ENCODE data around the gene DDX25. TPM values are rescaled to one million over a fixed set of nuclear protein-coding genes. Genes with fewer than 3 reads are reported as not detected.

DDX25 gene
- total and polyA plus RNA-seq, 10 of the 15 experiments (the other 5 are each of a cell fraction or from before 2014, with no cell fraction given): 0.05 TPM; not detected in 9

- no peak overlapping the region for H2AFZ ChIP-seq (ENCODE audit: control insufficient read depth, low read depth, low read length)
- intact Hi-C loops (cut with micrococcal nuclease; ENCODE audit: unreplicated experiment) (no loop called here), in situ Hi-C loops (cut with MboI) (loop anchor here (25.0 kb wide), 1 partner anchor 928 kb away; the partner anchor contains the start of gene CCDC15)
- SMC1A ChIA-PET (ENCODE audit: uncharacterized antibody, unreplicated experiment): interaction anchor here (0.7 to 1.1 kb wide), 3 partner anchors 8 to 167 kb away, joined by 3 to 4 read pairs (median 3); no protein-coding TSS in a partner anchor
- H3K36me3 ChIP-seq (ENCODE audit: control insufficient read depth in 2 of 2, insufficient read depth in 2 of 2, low read length in 1 of 2): peaks cover 0 to 13% of the 10 kb centered on the region in 2 experiments; a peak in 1 of 4 replicates
- H3K4me3 ChIP-seq: no peak overlapping the region
- no peak for DNase-seq (ENCODE audit: low read depth, low spot score)
- BruUV-seq (replicated peaks): TSS peak; percentile 37
- peak overlapping the region; percentile 47; the same call in 1 of the 2 replicates for H3K4me2 ChIP-seq (ENCODE audit: control insufficient read depth, insufficient read depth)
- RAD21 ChIA-PET (ENCODE audit: unreplicated experiment): interaction anchor here (0.8 kb wide), 1 partner anchor 265 kb away, joined by 3 read pairs; the partner anchor contains the start of gene CHEK1
- CTCF ChIA-PET: interaction anchor here (1.1 to 1.5 kb wide), 2 partner anchors 8 to 20 kb away, joined by 6 read pairs; no protein-coding TSS in a partner anchor
- H4K20me1 ChIP-seq (ENCODE audit: control insufficient read depth, insufficient read depth): no peaks in the 10 kb centered on the region
- peaks cover 29% of the 10 kb centered on the region for H3K79me2 ChIP-seq (ENCODE audit: control insufficient read depth, insufficient read depth, low read length)
- H3K9ac ChIP-seq (ENCODE audit: control insufficient read depth, insufficient read depth, low read length): no peak overlapping the region
- ATAC-seq: no peak
- H3K4me1 ChIP-seq (ENCODE audit: control insufficient read depth, insufficient read depth, low read length): no peaks in the 10 kb centered on the region
- TF ChIP-seq SIN3A (IDR thresholded peaks at IDR 0.05; ENCODE audit: low read depth, low read length) (no peak), KAT2A (conservative IDR thresholded peaks at IDR 0.05; ENCODE audit: control insufficient read depth, low read depth, low read length) (no peak), SKIL (IDR thresholded peaks at IDR 0.05; ENCODE audit: low read depth, poor library complexity, severe bottlenecking) (no peak), CTCF (IDR thresholded peaks at IDR 0.05 in 2 of 3, conservative IDR thresholded peaks at IDR 0.05 in 1 of 3; ENCODE audit: control insufficient read depth in 2 of 3, extremely low read depth in 1 of 3, insufficient read depth in 1 of 3, low read depth in 3 of 3, low read length in 3 of 3) (no peak), ZBTB4 (CRISPR knock-in tag; IDR thresholded peaks at IDR 0.05) (no peak)
- no peaks in the 10 kb centered on the region for H3K9me3 ChIP-seq (replicated peaks; ENCODE audit: control insufficient read depth, insufficient read depth, low read length)
- FAIRE-seq: no peak
- 85% methylated on average over 3 of the region's 3 CpGs for WGBS (ENCODE audit: insufficient coverage, insufficient replicate concordance, low lambda C conversion rate, missing lambda C conversion rate)
- no peak overlapping the region for H3K27ac ChIP-seq (ENCODE audit: control insufficient read depth, insufficient read depth)
- POLR2A ChIA-PET: interaction anchor here (0.8 kb wide), 1 partner anchor 54 kb away, joined by 3 read pairs; no protein-coding TSS in a partner anchor
- no peaks in the 10 kb centered on the region for H3K27me3 ChIP-seq (replicated peaks in 1 of 2; ENCODE audit: control insufficient read depth in 2 of 2, insufficient read depth in 2 of 2, low read length in 1 of 2)
These were observed 13.7 kb upstream of the DDX25 start for GRCh38 chr11:125890447-125891100.

Measured in GM12878 (cell line).